Measurements from ENCODE around the gene NOSTRIN.
"Not testable (repeated sequence)": the region's sequence is repeated elsewhere in the genome, so short reads cannot be mapped to it uniquely, and the experiment has no call there.

The NOSTRIN gene

GRCh38 chr2:168819829-168820489, 17.5 kb downstream of the NOSTRIN start:
- no peak for DNase-seq

GRCh38 chr2:168821577-168821976, 19.1 kb downstream of the NOSTRIN start:
- DNase-seq: no peak

GRCh38 chr2:168821992-168822391, 19.6 kb downstream of the NOSTRIN start:
- no peak for DNase-seq

GRCh38 chr2:168825126-168825525, 22.7 kb downstream of the NOSTRIN start:
- no peak for DNase-seq

DNA sequence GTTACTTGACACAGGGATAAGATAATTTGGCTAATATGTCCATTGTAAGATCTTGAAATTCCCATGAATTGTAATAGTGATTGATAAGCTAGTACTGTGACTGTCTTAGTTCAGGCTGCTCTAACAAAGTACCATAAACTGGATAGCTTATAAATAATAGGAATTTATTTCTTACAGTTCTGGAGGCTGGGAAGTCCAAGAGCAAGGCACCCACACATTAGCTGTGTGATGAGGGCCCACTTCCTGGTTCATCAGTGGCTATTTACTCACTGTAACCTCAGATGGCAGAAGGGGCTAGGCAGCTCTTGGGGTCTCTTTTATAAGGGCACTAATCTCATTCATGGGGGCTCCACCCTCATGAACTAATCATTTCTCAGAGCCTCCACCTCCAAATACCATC, 28.5 kb downstream of the NOSTRIN start:
- no peak for DNase-seq

- DNase-seq: no peak
These were observed 29.2 kb downstream of the NOSTRIN start for GRCh38 chr2:168831662-168832061.

DNA sequence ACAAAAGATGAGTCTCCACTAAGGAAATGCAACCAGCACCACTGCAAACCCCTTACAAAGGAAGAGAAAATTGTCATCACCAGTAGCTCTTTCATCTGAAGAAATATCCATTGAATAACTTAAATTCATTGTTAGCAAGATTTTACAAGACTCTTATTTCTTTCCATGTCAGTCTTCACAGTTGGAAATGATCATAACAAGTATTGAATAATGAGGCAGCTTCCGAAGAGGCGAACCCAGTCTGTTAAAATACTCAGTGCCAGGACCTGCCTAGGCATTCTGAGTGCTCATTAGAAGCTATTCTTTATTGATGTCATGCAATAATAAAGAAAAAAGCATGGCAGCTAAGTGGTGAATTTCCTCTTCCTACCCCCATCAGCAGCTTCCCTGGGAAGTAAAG, 33.5 kb downstream of the NOSTRIN start:
- no peak for DNase-seq

GRCh38 chr2:168841445-168841844, 39.0 kb downstream of the NOSTRIN start:
- DNase-seq: no peak

GRCh38 chr2:168843253-168843652, 40.8 kb downstream of the NOSTRIN start:
- DNase-seq: no peak

DNA sequence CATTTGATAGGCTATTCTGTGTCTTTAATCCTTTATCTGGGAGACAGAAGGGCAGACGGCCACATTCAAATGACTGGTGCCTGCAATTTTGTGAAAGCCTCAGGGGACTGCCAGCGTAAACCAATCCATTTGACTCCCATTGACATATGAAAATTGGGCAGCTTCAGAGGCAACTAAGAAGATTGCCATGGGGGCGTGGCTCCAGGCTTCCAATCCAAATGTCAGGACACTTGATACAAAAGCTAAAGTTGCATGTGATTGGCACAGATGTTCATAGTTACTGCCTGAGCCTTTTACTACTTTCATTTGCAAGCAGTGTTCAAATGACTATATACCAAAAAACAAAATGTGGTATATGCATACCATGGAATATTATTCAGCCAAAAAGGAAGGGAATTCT, 45.8 kb downstream of the NOSTRIN start:
- no peak for DNase-seq

DNA sequence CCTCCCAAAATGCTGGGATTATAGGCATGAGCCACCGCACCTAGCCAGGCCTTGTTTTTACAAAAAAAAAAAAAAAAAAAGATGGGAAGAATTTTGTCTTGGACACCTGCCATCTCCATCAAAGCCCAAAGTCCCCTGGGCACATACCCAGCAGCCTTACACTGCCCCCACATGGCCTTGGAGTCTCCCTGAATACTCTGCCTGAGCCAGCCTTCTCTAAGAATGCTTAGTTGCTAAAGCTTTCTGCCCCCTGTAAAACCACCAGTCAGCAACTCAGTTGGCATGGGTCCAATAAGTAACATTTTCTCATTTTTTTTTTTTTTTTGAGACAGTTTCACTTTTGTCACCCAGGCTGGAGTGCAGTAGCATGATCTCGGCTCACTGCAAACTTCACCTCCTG, 47.2 kb downstream of the NOSTRIN start:
- no peak for DNase-seq

DNA sequence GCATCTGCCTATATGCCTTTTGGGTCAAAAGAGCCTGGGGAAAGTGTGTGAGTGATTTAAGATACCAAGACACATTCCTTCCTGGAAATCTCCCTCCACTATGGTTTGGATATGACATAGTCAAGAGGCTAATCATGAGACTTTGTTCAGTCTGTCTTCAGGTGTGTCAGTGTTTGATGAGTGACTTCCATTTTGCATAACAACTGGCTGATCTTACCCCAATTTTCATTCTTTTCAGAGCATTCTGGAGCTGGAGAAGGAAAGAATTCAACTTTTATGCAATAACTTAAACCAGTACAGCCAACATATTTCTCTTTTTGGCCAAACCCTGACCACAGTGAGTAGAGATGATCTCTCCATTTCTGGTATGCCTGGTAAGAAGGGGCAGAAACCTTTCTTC, 48.4 kb downstream of the NOSTRIN start:
- no peak for DNase-seq

GRCh38 chr2:168851674-168852320, 49.4 kb downstream of the NOSTRIN start:
- no peak for DNase-seq

DNA sequence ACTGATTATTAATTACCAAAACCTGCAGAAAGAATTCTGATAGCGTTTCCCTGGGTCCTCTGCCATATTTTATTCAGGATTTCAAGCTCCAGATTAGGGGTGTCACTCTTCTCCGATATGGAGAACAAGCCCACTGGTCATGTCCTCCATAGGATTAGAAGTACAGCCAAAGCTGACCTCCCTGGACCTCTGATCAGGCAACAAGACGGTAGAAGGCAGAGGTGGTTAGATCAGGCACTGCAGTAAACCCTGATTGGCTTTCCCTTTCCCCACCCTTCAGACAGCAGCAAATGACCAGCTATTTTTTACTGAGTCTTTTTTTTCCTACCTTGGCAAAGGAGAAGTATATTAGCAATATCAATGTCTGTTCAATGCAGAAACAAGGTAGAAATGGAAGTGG, 50.0 kb downstream of the NOSTRIN start:
- no peak for DNase-seq

DNA sequence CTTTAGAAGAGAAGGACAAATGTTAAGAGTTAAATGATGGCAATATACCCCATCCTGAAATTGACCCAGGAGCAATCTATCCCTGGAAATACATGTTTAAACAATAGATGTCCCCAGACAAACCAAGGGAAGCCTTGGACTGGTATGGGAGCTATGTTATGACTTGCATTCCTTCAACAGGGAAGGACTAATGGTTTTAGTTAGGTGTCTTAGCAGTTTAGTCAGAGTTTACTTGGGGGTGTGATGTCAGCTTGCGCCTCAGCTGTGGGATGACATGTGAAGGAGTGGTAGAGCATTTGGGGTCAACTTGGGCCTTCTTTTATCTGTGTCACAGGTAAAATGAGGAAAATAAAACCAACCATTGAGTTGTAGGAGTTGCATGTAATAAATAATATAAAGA, 51.0 kb downstream of the NOSTRIN start:
- DNase-seq: no peak

DNA sequence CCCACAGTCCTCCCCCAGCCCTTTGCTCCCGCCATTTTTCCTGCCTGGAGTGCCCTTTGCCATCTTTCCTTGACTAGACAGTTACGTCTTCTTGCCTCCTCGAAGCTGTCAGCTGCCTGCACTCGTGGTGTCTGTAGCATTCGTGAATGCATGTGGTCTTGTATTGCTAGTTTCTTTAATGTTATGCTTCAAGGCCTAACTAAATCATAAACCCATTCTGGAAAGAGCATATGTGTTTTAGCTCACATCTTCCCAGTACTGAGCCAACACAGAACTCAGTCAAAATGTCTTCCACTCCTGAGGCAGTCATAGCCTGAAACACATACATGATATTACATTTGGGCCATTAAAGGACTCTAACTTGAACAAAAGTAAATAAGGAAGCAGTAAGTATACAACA, 52.2 kb downstream of the NOSTRIN start:
- no peak for DNase-seq

DNA sequence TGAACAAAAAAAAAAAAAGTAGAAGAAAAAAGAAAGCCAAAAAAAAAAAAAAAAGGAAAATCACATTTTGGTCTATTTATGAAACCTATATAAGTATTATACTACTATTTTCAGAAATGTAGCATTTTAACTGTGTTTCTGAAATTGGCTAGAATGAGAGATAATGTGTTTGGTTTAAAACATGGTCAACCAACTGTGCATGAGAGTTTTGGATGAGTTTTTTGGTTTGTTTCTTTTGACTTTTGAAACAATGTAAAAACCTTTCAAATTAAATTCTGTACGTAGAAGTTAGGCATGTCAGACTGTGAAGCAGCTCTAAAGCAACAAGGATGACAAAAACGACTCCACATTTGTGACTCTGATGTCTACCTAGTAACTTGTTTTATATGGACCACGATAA, 53.2 kb downstream of the NOSTRIN start:
- DNase-seq: no peak

- DNase-seq: no peak
These were observed 55.7 kb downstream of the NOSTRIN start for GRCh38 chr2:168858146-168858545.

- DNase-seq: not testable (repeated sequence)
These were observed 64.7 kb downstream of the NOSTRIN start for GRCh38 chr2:168867164-168867563.

DNA sequence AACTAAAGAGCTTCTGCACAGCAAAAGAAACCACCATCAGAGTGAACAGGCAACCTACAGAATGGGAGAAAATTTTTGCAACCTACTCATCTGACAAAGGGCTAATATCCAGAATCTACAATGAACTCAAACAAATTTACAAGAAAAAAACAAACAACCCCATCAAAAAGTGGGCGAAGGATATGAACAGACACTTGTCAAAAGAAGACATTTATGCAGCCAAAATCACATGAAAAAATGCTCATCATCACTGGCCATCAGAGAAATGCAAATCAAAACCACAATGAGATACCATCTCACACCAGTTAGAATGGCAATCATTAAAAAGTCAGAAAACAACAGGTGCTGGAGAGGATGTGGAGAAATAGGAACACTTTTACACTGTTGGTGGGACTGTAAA, 67.9 kb downstream of the NOSTRIN start:
- not testable (repeated sequence) for DNase-seq

GRCh38 chr2:168870824-168871223, 68.4 kb downstream of the NOSTRIN start:
- not testable (repeated sequence) for DNase-seq

GRCh38 chr2:168874368-168875054, 72.1 kb downstream of the NOSTRIN start:
- no peak for DNase-seq

- DNase-seq: not testable (repeated sequence)
These were observed 79.7 kb downstream of the NOSTRIN start for GRCh38 chr2:168882163-168882562.

- DNase-seq: no peak
These were observed 82.5 kb downstream of the NOSTRIN start for GRCh38 chr2:168884975-168885374.
